ENCODE measurements around the gene PRICKLE2. TPM values are rescaled to one million over a fixed set of nuclear protein-coding genes. Genes with fewer than 3 reads are reported as not detected.

Gene PRICKLE2
- polyA plus RNA-seq, 1 donor (not counting 4 experiments of a cell fraction or from before 2014, with no cell fraction given), result 7.8 TPM

GRCh38 chr3:64145438-64145837 lies 79.8 kb downstream of the PRICKLE2 start:
- peak; percentile 34 for FAIRE-seq
- Histone ChIP-seq H4K20me1 (ENCODE audit: control insufficient read depth, extremely low read depth, insufficient read depth, low read length) (no peaks in the 10 kb centered on the region), H3K4me3 (ENCODE audit: control insufficient read depth in 2 of 3, extremely low read depth in 1 of 3, insufficient read depth in 2 of 3, low read depth in 1 of 3, low read length in 3 of 3) (no peak overlapping the region), H3K4me2 (ENCODE audit: control insufficient read depth, extremely low read depth, insufficient read depth, low read depth, low read length) (no peak overlapping the region), H3K27ac (ENCODE audit: control insufficient read depth, insufficient read depth, low read length) (no peak overlapping the region), H3K79me2 (ENCODE audit: control insufficient read depth, insufficient read depth, low read length) (no peaks in the 10 kb centered on the region), H3K27me3 (ENCODE audit: control insufficient read depth, extremely low read depth, insufficient read depth, low read length) (no peaks in the 10 kb centered on the region), H3K9me3 (ENCODE audit: control insufficient read depth, low read depth, low read length) (no peaks in the 10 kb centered on the region), H3K36me3 (ENCODE audit: control insufficient read depth in 2 of 2, extremely low read depth in 1 of 2, insufficient read depth in 2 of 2, low read length in 2 of 2) (peaks cover 2 to 9% of the 10 kb centered on the region in 2 experiments), H3K9me1 (ENCODE audit: control insufficient read depth, extremely low read depth, insufficient read depth, low read length) (no peaks in the 10 kb centered on the region), H3K4me1 (ENCODE audit: control insufficient read depth, extremely low read depth, insufficient read depth, low read length) (peaks cover 11% of the 10 kb centered on the region), H2AFZ (ENCODE audit: control insufficient read depth, low read length) (no peak overlapping the region), H3K9ac (ENCODE audit: control insufficient read depth, extremely low read depth, insufficient read depth, low read length) (no peak overlapping the region)
- dilution Hi-C loops (cut with MboI; ENCODE audit: extremely low pct_ligation_motif_present, low sequenced_read_pairs), result no loop called here
- TF ChIP-seq CTCF (optimal IDR thresholded peaks at IDR 0.05 in 1 of 3, IDR thresholded peaks at IDR 0.05 in 1 of 3, conservative IDR thresholded peaks at IDR 0.05 in 1 of 3; ENCODE audit: extremely low read depth in 1 of 3, insufficient read depth in 2 of 3, low read length in 3 of 3) (no peak), EZH2 (IDR thresholded peaks at IDR 0.05; ENCODE audit: low read length) (no peak)
- no peak for DNase-seq (ENCODE audit: low read depth, low spot score)

GRCh38 chr3:64144241-64144900 lies 80.9 kb downstream of the PRICKLE2 start:
- H3K9me1 ChIP-seq (ENCODE audit: control insufficient read depth, extremely low read depth, insufficient read depth, low read length), result no peaks in the 10 kb centered on the region
- H2AFZ ChIP-seq (ENCODE audit: control insufficient read depth, low read length), result no peak overlapping the region
- no peak overlapping the region for H3K9ac ChIP-seq (ENCODE audit: control insufficient read depth, extremely low read depth, insufficient read depth, low read length)
- dilution Hi-C loops (cut with MboI; ENCODE audit: extremely low pct_ligation_motif_present, low sequenced_read_pairs), result no loop called here
- TF ChIP-seq EZH2 (IDR thresholded peaks at IDR 0.05; ENCODE audit: low read length) (no peak), CTCF (optimal IDR thresholded peaks at IDR 0.05 in 1 of 3, IDR thresholded peaks at IDR 0.05 in 1 of 3, conservative IDR thresholded peaks at IDR 0.05 in 1 of 3; ENCODE audit: extremely low read depth in 1 of 3, insufficient read depth in 2 of 3, low read length in 3 of 3) (no peak)
- H3K27me3 ChIP-seq (ENCODE audit: control insufficient read depth, extremely low read depth, insufficient read depth, low read length), result no peaks in the 10 kb centered on the region
- H3K27ac ChIP-seq (ENCODE audit: control insufficient read depth, insufficient read depth, low read length), result peak overlapping the region; percentile 5
- DNase-seq (ENCODE audit: low read depth, low spot score), result no peak
- FAIRE-seq, result no peak
- H4K20me1 ChIP-seq (ENCODE audit: control insufficient read depth, extremely low read depth, insufficient read depth, low read length), result no peaks in the 10 kb centered on the region
- H3K36me3 ChIP-seq (ENCODE audit: control insufficient read depth in 2 of 2, extremely low read depth in 1 of 2, insufficient read depth in 2 of 2, low read length in 2 of 2), result peaks cover 2 to 6% of the 10 kb centered on the region in 2 experiments
- H3K4me1 ChIP-seq (ENCODE audit: control insufficient read depth, extremely low read depth, insufficient read depth, low read length), result peaks cover 11% of the 10 kb centered on the region
- H3K79me2 ChIP-seq (ENCODE audit: control insufficient read depth, insufficient read depth, low read length), result no peaks in the 10 kb centered on the region
- H3K4me2 ChIP-seq (ENCODE audit: control insufficient read depth, extremely low read depth, insufficient read depth, low read depth, low read length), result no peak overlapping the region
- no peak overlapping the region for H3K4me3 ChIP-seq (ENCODE audit: control insufficient read depth in 2 of 3, extremely low read depth in 1 of 3, insufficient read depth in 2 of 3, low read depth in 1 of 3, low read length in 3 of 3)
- H3K9me3 ChIP-seq (ENCODE audit: control insufficient read depth, low read depth, low read length), result no peaks in the 10 kb centered on the region
